ENCODE data around the gene CHKB.

DNA sequence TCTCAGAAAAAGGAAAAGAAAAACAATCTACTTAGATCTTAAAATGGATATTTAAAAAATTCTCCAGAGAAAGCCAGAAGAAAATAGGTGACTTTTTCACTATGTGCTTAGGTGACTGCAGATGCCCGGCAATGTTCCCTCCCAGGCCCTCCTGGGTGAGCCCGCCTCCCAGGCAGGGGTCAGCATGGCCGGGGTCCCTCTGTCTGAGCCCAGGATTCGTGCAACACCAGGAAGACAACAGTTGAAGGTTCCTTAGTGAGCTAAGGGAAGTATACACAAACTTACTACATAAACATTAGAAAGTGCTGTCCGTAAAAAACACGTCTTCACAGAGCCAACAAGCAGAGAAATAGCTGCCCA lies 29.5 kb upstream of the CHKB start:
- TF ChIP-seq GATA3 (IDR thresholded peaks at IDR 0.05; ENCODE audit: low read depth, low read length) (no peak), GATA2 (IDR thresholded peaks at IDR 0.05; ENCODE audit: low read depth, low read length) (no peak)
